HG03066 (cell line): ENCODE measurements around the gene OVOL2.
"Not testable (repeated sequence)": the region's sequence is repeated elsewhere in the genome, so short reads cannot be mapped to it uniquely, and the experiment has no call there.

ENCODE experiments used
- ATAC-seq: cut with Tn5 transposase; IDR thresholded peaks from one replicate; pipeline ENCODE4 v1.9.1; 2021; ENCODE audit warnings: low read depth; ENCODE audit not compliant: unreplicated experiment

Gene OVOL2

GRCh38 chr20:18057101-18057993, at the start of gene OVOL2:
TSS of gene OVOL2 (minus strand) at chr20:18057916. CDS start at chr20:18057634, 282 bp downstream.
- no peak for ATAC-seq

- no peak for ATAC-seq
Observed at GRCh38 chr20:18103497-18103896, 45.8 kb upstream of the OVOL2 start.

- no peak for ATAC-seq
Observed at GRCh38 chr20:18101125-18101810, 43.6 kb upstream of the OVOL2 start.

- ATAC-seq: not testable (repeated sequence)
Observed at GRCh38 chr20:18100569-18100968, 42.9 kb upstream of the OVOL2 start.

GRCh38 chr20:18094191-18094590, 36.5 kb upstream of the OVOL2 start:
- ATAC-seq: no peak

- ATAC-seq: no peak
Observed at GRCh38 chr20:18093388-18093787, 35.7 kb upstream of the OVOL2 start.

- ATAC-seq: no peak
Observed at GRCh38 chr20:18092890-18093289, 35.2 kb upstream of the OVOL2 start.

- ATAC-seq: no peak
Observed at GRCh38 chr20:18091623-18092022, 33.9 kb upstream of the OVOL2 start.

- ATAC-seq: no peak
Observed at GRCh38 chr20:18090477-18090876, 32.8 kb upstream of the OVOL2 start.

GRCh38 chr20:18090044-18090443, 32.3 kb upstream of the OVOL2 start:
- no peak for ATAC-seq

GRCh38 chr20:18088841-18089240, 31.1 kb upstream of the OVOL2 start:
- ATAC-seq: not testable (repeated sequence)

GRCh38 chr20:18088298-18088697, 30.6 kb upstream of the OVOL2 start:
- not testable (repeated sequence) for ATAC-seq

- ATAC-seq: no peak
Observed at GRCh38 chr20:18087054-18087453, 29.3 kb upstream of the OVOL2 start.

GRCh38 chr20:18080836-18081235, 23.1 kb upstream of the OVOL2 start:
- not testable (repeated sequence) for ATAC-seq

GRCh38 chr20:18079756-18080353, 22.1 kb upstream of the OVOL2 start:
- ATAC-seq: no peak

- no peak for ATAC-seq
Observed at GRCh38 chr20:18077157-18077556, 19.4 kb upstream of the OVOL2 start.

- no peak for ATAC-seq
Observed at GRCh38 chr20:18072532-18072931, 14.8 kb upstream of the OVOL2 start.

GRCh38 chr20:18066421-18067333, 9.0 kb upstream of the OVOL2 start:
- ATAC-seq: no peak

- no peak for ATAC-seq
Observed at GRCh38 chr20:18063676-18064075, 6.0 kb upstream of the OVOL2 start.

- ATAC-seq: no peak
Observed at GRCh38 chr20:18059603-18060002, 1.9 kb upstream of the OVOL2 start.
